Measurements from ENCODE around the gene NPHS1.

The NPHS1 gene

GRCh38 chr19:35828692-35829301, 23.5 kb downstream of the NPHS1 start:
- Histone ChIP-seq H3K27ac (ENCODE audit: low read depth, low read length) (no peak overlapping the region), H3K27me3 (ENCODE audit: control insufficient read depth, insufficient read depth, low read length) (peaks cover 51% of the 10 kb centered on the region), H3K9ac (ENCODE audit: low read length) (no peak overlapping the region), H3K4me3 (ENCODE audit: low read depth, low read length) (no peak overlapping the region), H3K9me3 (ENCODE audit: control insufficient read depth, insufficient read depth, low read depth, low read length) (no peaks in the 10 kb centered on the region), H3K36me3 (ENCODE audit: control insufficient read depth, insufficient read depth, low read length) (no peaks in the 10 kb centered on the region), H3K4me1 (ENCODE audit: control insufficient read depth, insufficient read depth, low read length) (peaks cover 3% of the 10 kb centered on the region; the same call in 1 of the 2 replicates)

GRCh38 chr19:35824150-35824549, 28.2 kb downstream of the NPHS1 start:
- Histone ChIP-seq H3K27me3 (ENCODE audit: control insufficient read depth, insufficient read depth, low read length) (peaks cover 16% of the 10 kb centered on the region; the same call in 1 of the 2 replicates), H3K36me3 (ENCODE audit: control insufficient read depth, insufficient read depth, low read length) (no peaks in the 10 kb centered on the region), H3K27ac (ENCODE audit: low read depth, low read length) (no peak overlapping the region), H3K9me3 (ENCODE audit: control insufficient read depth, insufficient read depth, low read depth, low read length) (no peaks in the 10 kb centered on the region), H3K9ac (ENCODE audit: low read length) (no peak overlapping the region), H3K4me1 (ENCODE audit: control insufficient read depth, insufficient read depth, low read length) (peaks cover 7% of the 10 kb centered on the region; the same call in 1 of the 2 replicates), H3K4me3 (ENCODE audit: low read depth, low read length) (no peak overlapping the region)

GRCh38 chr19:35822579-35822978, 29.7 kb downstream of the NPHS1 start:
- Histone ChIP-seq H3K9ac (ENCODE audit: low read length) (no peak overlapping the region), H3K27me3 (ENCODE audit: control insufficient read depth, insufficient read depth, low read length) (peaks cover 11% of the 10 kb centered on the region; the same call in 1 of the 2 replicates), H3K4me3 (ENCODE audit: low read depth, low read length) (no peak overlapping the region), H3K4me1 (ENCODE audit: control insufficient read depth, insufficient read depth, low read length) (peaks cover 4% of the 10 kb centered on the region; the same call in 1 of the 2 replicates), H3K27ac (ENCODE audit: low read depth, low read length) (no peak overlapping the region), H3K9me3 (ENCODE audit: control insufficient read depth, insufficient read depth, low read depth, low read length) (no peaks in the 10 kb centered on the region), H3K36me3 (ENCODE audit: control insufficient read depth, insufficient read depth, low read length) (no peaks in the 10 kb centered on the region)

GRCh38 chr19:35818445-35818844, 33.9 kb downstream of the NPHS1 start:
- Histone ChIP-seq H3K4me1 (ENCODE audit: control insufficient read depth, insufficient read depth, low read length) (peaks cover 12% of the 10 kb centered on the region; the same call in 1 of the 2 replicates), H3K9ac (ENCODE audit: low read length) (no peak overlapping the region), H3K9me3 (ENCODE audit: control insufficient read depth, insufficient read depth, low read depth, low read length) (no peaks in the 10 kb centered on the region)

GRCh38 chr19:35816846-35817245, 35.5 kb downstream of the NPHS1 start:
- Histone ChIP-seq H3K4me3 (ENCODE audit: low read depth, low read length) (no peak overlapping the region), H3K27me3 (ENCODE audit: control insufficient read depth, insufficient read depth, low read length) (no peaks in the 10 kb centered on the region), H3K36me3 (ENCODE audit: control insufficient read depth, insufficient read depth, low read length) (no peaks in the 10 kb centered on the region), H3K9me3 (ENCODE audit: control insufficient read depth, insufficient read depth, low read depth, low read length) (no peaks in the 10 kb centered on the region), H3K4me1 (ENCODE audit: control insufficient read depth, insufficient read depth, low read length) (peaks cover 12% of the 10 kb centered on the region; the same call in 1 of the 2 replicates), H3K9ac (ENCODE audit: low read length) (no peak overlapping the region), H3K27ac (ENCODE audit: low read depth, low read length) (peak overlapping the region; percentile 16; the same call in 1 of the 2 replicates)

More at GRCh38 chr19:35818445-35818844, 33.9 kb downstream of the NPHS1 start:
- H3K36me3 ChIP-seq (ENCODE audit: control insufficient read depth, insufficient read depth, low read length) = no peaks in the 10 kb centered on the region
- no peak overlapping the region for H3K27ac ChIP-seq (ENCODE audit: low read depth, low read length)
- H3K4me3 ChIP-seq (ENCODE audit: low read depth, low read length) = no peak overlapping the region
- no peaks in the 10 kb centered on the region for H3K27me3 ChIP-seq (ENCODE audit: control insufficient read depth, insufficient read depth, low read length)

GRCh38 chr19:35816262-35816661, 36.0 kb downstream of the NPHS1 start:
- H3K4me1 ChIP-seq (ENCODE audit: control insufficient read depth, insufficient read depth, low read length) = peaks cover 12% of the 10 kb centered on the region; the same call in 1 of the 2 replicates
- H3K4me3 ChIP-seq (ENCODE audit: low read depth, low read length) = no peak overlapping the region
- H3K27ac ChIP-seq (ENCODE audit: low read depth, low read length) = peak overlapping the region; percentile 16; the same call in 1 of the 2 replicates
- no peaks in the 10 kb centered on the region for H3K9me3 ChIP-seq (ENCODE audit: control insufficient read depth, insufficient read depth, low read depth, low read length)
- H3K9ac ChIP-seq (ENCODE audit: low read length) = peak overlapping the region; percentile 17
- no peaks in the 10 kb centered on the region for H3K36me3 ChIP-seq (ENCODE audit: control insufficient read depth, insufficient read depth, low read length)
- no peaks in the 10 kb centered on the region for H3K27me3 ChIP-seq (ENCODE audit: control insufficient read depth, insufficient read depth, low read length)

- no peaks in the 10 kb centered on the region for H3K9me3 ChIP-seq (ENCODE audit: control insufficient read depth, insufficient read depth, low read depth, low read length)
- H3K9ac ChIP-seq (ENCODE audit: low read length) = no peak overlapping the region
- no peak overlapping the region for H3K4me3 ChIP-seq (ENCODE audit: low read depth, low read length)
- no peaks in the 10 kb centered on the region for H3K36me3 ChIP-seq (ENCODE audit: control insufficient read depth, insufficient read depth, low read length)
- peaks cover 10% of the 10 kb centered on the region; the same call in 1 of the 2 replicates for H3K4me1 ChIP-seq (ENCODE audit: control insufficient read depth, insufficient read depth, low read length)
- H3K27ac ChIP-seq (ENCODE audit: low read depth, low read length) = no peak overlapping the region
- H3K27me3 ChIP-seq (ENCODE audit: control insufficient read depth, insufficient read depth, low read length) = no peaks in the 10 kb centered on the region; the same call in 1 of the 2 replicates
These were observed 39.0 kb downstream of the NPHS1 start for GRCh38 chr19:35813043-35813890.

- H3K9ac ChIP-seq (ENCODE audit: low read length) = no peak within 1 kb of the TSS
- no peaks in the 10 kb centered on the region; the same call in 1 of the 2 replicates for H3K27me3 ChIP-seq (ENCODE audit: control insufficient read depth, insufficient read depth, low read length)
These were observed 39.9 kb downstream of the NPHS1 start, which contains the start of gene PRODH2 for GRCh38 chr19:35812220-35813042. PRODH2 (minus strand) TSS chr19:35812845; CDS start chr19:35812805, 40 bp downstream.

GRCh38 chr19:35811317-35812219, 40.7 kb downstream of the NPHS1 start:
- Histone ChIP-seq H3K27me3 (ENCODE audit: control insufficient read depth, insufficient read depth, low read length) (no peaks in the 10 kb centered on the region; the same call in 1 of the 2 replicates), H3K9ac (ENCODE audit: low read length) (no peak overlapping the region), H3K4me1 (ENCODE audit: control insufficient read depth, insufficient read depth, low read length) (peaks cover 11% of the 10 kb centered on the region; the same call in 1 of the 2 replicates), H3K36me3 (ENCODE audit: control insufficient read depth, insufficient read depth, low read length) (no peaks in the 10 kb centered on the region), H3K4me3 (ENCODE audit: low read depth, low read length) (no peak overlapping the region), H3K9me3 (ENCODE audit: control insufficient read depth, insufficient read depth, low read depth, low read length) (no peaks in the 10 kb centered on the region), H3K27ac (ENCODE audit: low read depth, low read length) (no peak overlapping the region)

More at GRCh38 chr19:35812220-35813042, 39.9 kb downstream of the NPHS1 start, which contains the start of gene PRODH2:
- Histone ChIP-seq H3K9me3 (ENCODE audit: control insufficient read depth, insufficient read depth, low read depth, low read length) (no peaks in the 10 kb centered on the region), H3K4me1 (ENCODE audit: control insufficient read depth, insufficient read depth, low read length) (peaks cover 13% of the 10 kb centered on the region; the same call in 1 of the 2 replicates), H3K36me3 (ENCODE audit: control insufficient read depth, insufficient read depth, low read length) (no peaks in the 10 kb centered on the region), H3K27ac (ENCODE audit: low read depth, low read length) (no peak within 1 kb of the TSS), H3K4me3 (ENCODE audit: low read depth, low read length) (no peak within 1 kb of the TSS)

All from HUES6 (cell line).